ENCODE measurements around the gene ABCC1. TPM values are rescaled to one million over a fixed set of nuclear protein-coding genes. Genes with fewer than 3 reads are reported as not detected.
"Not testable (repeated sequence)": the region's sequence is repeated elsewhere in the genome, so short reads cannot be mapped to it uniquely, and the experiment has no call there.

The ABCC1 gene
- total and polyA plus RNA-seq, 2 donors, result 11.6 to 18.1 TPM

DNA sequence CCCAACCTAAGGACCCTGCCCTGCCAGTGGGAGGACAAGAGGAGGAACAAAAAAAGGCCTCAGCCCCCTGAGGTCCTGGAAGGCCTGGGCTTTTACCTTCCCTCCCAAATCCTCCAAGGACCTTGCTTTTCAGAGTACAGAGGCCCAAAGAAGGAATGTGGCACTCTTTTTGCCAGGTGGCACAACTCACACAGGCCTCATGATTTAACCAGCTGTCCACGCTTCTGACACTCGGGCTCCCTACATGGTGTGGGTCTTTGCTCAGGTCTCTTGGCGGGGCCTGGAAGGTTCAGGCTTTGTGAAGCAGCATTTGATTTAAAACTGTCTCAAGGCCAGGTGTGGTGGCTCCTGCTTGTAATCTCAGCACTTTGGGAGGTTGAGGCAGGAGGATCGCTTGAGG lies 153.3 kb downstream of the ABCC1 start:
- no peaks in the 10 kb centered on the region for H3K27me3 ChIP-seq (ENCODE audit: control insufficient read depth in 2 of 2, insufficient read depth in 1 of 2, low read length in 1 of 2)
- no peak for DNase-seq (ENCODE audit: low read depth in 6 of 9, low spot score in 9 of 9)
- peaks cover 52 to 79% of the 10 kb centered on the region in 2 donors for H3K36me3 ChIP-seq (ENCODE audit: control insufficient read depth in 2 of 2, insufficient read depth in 2 of 2, low read length in 1 of 2)
- no peak overlapping the region for H3K4me3 ChIP-seq (ENCODE audit: low read length in 2 of 2)
- H3K4me1 ChIP-seq (ENCODE audit: control insufficient read depth in 2 of 2, insufficient read depth in 2 of 2, low read length in 2 of 2), result no peaks in the 10 kb centered on the region
- WGBS, result 99% methylated on average over 4 of the region's 4 CpGs
- no peak overlapping the region for H3K27ac ChIP-seq (ENCODE audit: low read depth in 1 of 2, low read length in 1 of 2)
- no peaks in the 10 kb centered on the region for H3K9me3 ChIP-seq (ENCODE audit: control insufficient read depth in 2 of 2, insufficient read depth in 1 of 2, low read length in 1 of 2)

GRCh38 chr16:16104132-16104803 lies 154.9 kb downstream of the ABCC1 start:
- WGBS, result 95% methylated on average over 16 of the region's 16 CpGs

GRCh38 chr16:16104804-16105141 lies 155.4 kb downstream of the ABCC1 start:
- H3K27ac ChIP-seq (ENCODE audit: low read depth in 1 of 2, low read length in 1 of 2); H3K4me3 ChIP-seq (ENCODE audit: low read length in 2 of 2); H3K27me3 ChIP-seq (ENCODE audit: control insufficient read depth in 2 of 2, insufficient read depth in 1 of 2, low read length in 1 of 2); H3K9me3 ChIP-seq (ENCODE audit: control insufficient read depth in 2 of 2, insufficient read depth in 1 of 2, low read length in 1 of 2); H3K4me1 ChIP-seq (ENCODE audit: control insufficient read depth in 2 of 2, insufficient read depth in 2 of 2, low read length in 2 of 2); DNase-seq (ENCODE audit: low read depth in 6 of 9, low spot score in 9 of 9): not testable (repeated sequence)
- 96% methylated on average over 21 of the region's 21 CpGs for WGBS
- H3K36me3 ChIP-seq (ENCODE audit: control insufficient read depth in 2 of 2, insufficient read depth in 2 of 2, low read length in 1 of 2), result peaks cover 55 to 82% of the 10 kb centered on the region in 2 donors

More at GRCh38 chr16:16104132-16104803, 154.9 kb downstream of the ABCC1 start:
- H3K27ac ChIP-seq (ENCODE audit: low read depth in 1 of 2, low read length in 1 of 2); H3K9me3 ChIP-seq (ENCODE audit: control insufficient read depth in 2 of 2, insufficient read depth in 1 of 2, low read length in 1 of 2); H3K27me3 ChIP-seq (ENCODE audit: control insufficient read depth in 2 of 2, insufficient read depth in 1 of 2, low read length in 1 of 2); H3K4me3 ChIP-seq (ENCODE audit: low read length in 2 of 2); DNase-seq (ENCODE audit: low read depth in 6 of 9, low spot score in 9 of 9); H3K4me1 ChIP-seq (ENCODE audit: control insufficient read depth in 2 of 2, insufficient read depth in 2 of 2, low read length in 2 of 2): not testable (repeated sequence)
- H3K36me3 ChIP-seq (ENCODE audit: control insufficient read depth in 2 of 2, insufficient read depth in 2 of 2, low read length in 1 of 2), result peaks cover 52 to 78% of the 10 kb centered on the region in 2 donors

GRCh38 chr16:16105646-16106045 lies 156.2 kb downstream of the ABCC1 start:
- H3K4me1 ChIP-seq (ENCODE audit: control insufficient read depth in 2 of 2, insufficient read depth in 2 of 2, low read length in 2 of 2), result no peaks in the 10 kb centered on the region
- no peak for DNase-seq (ENCODE audit: low read depth in 6 of 9, low spot score in 9 of 9)
- WGBS, result 89% methylated on average over 14 of the region's 14 CpGs
- H3K9me3 ChIP-seq (ENCODE audit: control insufficient read depth in 2 of 2, insufficient read depth in 1 of 2, low read length in 1 of 2), result no peaks in the 10 kb centered on the region
- peaks cover 59 to 82% of the 10 kb centered on the region in 2 donors for H3K36me3 ChIP-seq (ENCODE audit: control insufficient read depth in 2 of 2, insufficient read depth in 2 of 2, low read length in 1 of 2)
- H3K27ac ChIP-seq (ENCODE audit: low read depth in 1 of 2, low read length in 1 of 2), result no peak overlapping the region
- H3K4me3 ChIP-seq (ENCODE audit: low read length in 2 of 2), result no peak overlapping the region
- no peaks in the 10 kb centered on the region for H3K27me3 ChIP-seq (ENCODE audit: control insufficient read depth in 2 of 2, insufficient read depth in 1 of 2, low read length in 1 of 2)

- Histone ChIP-seq H3K27ac (ENCODE audit: low read depth in 1 of 2, low read length in 1 of 2) (no peak overlapping the region), H3K36me3 (ENCODE audit: control insufficient read depth in 2 of 2, insufficient read depth in 2 of 2, low read length in 1 of 2) (peaks cover 67 to 85% of the 10 kb centered on the region in 2 donors), H3K4me1 (ENCODE audit: control insufficient read depth in 2 of 2, insufficient read depth in 2 of 2, low read length in 2 of 2) (no peaks in the 10 kb centered on the region), H3K4me3 (ENCODE audit: low read length in 2 of 2) (no peak overlapping the region), H3K27me3 (ENCODE audit: control insufficient read depth in 2 of 2, insufficient read depth in 1 of 2, low read length in 1 of 2) (no peaks in the 10 kb centered on the region), H3K9me3 (ENCODE audit: control insufficient read depth in 2 of 2, insufficient read depth in 1 of 2, low read length in 1 of 2) (no peaks in the 10 kb centered on the region)
- WGBS, result 99% methylated on average over 6 of the region's 6 CpGs
- DNase-seq (ENCODE audit: low read depth in 6 of 9, low spot score in 9 of 9), result no peak
Measured at GRCh38 chr16:16106466-16106865, 157.1 kb downstream of the ABCC1 start.

DNA sequence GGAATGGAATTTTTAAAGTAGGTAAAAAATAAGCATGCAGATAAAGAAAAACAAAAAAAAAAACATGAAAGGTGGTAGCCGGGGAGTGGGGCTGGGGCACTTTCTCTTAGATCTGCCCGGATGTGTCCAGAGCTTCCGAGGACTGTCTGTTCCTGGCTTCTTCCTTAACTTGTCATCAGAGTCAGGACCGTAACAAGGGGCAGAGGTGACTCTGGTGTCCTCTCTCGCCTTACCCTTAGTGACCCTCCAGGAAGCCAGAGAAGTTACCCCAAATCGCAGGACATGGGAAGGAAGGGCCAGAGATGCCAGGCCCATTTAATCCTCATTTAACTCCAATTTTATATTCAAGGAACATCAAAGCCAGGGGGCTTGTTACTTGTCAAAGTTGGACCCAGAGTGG lies 158.4 kb downstream of the ABCC1 start:
- WGBS, result 88% methylated on average over 6 of the region's 6 CpGs
- Histone ChIP-seq H3K27ac (ENCODE audit: low read depth in 1 of 2, low read length in 1 of 2) (no peak overlapping the region), H3K36me3 (ENCODE audit: control insufficient read depth in 2 of 2, insufficient read depth in 2 of 2, low read length in 1 of 2) (peaks cover 67 to 87% of the 10 kb centered on the region in 2 donors)

GRCh38 chr16:16108759-16109158 lies 159.3 kb downstream of the ABCC1 start:
- no peaks in the 10 kb centered on the region for H3K9me3 ChIP-seq (ENCODE audit: control insufficient read depth in 2 of 2, insufficient read depth in 1 of 2, low read length in 1 of 2)
- DNase-seq (ENCODE audit: low read depth in 6 of 9, low spot score in 9 of 9), result no peak
- H3K36me3 ChIP-seq (ENCODE audit: control insufficient read depth in 2 of 2, insufficient read depth in 2 of 2, low read length in 1 of 2), result peaks cover 69 to 87% of the 10 kb centered on the region in 2 donors
- no peaks in the 10 kb centered on the region for H3K27me3 ChIP-seq (ENCODE audit: control insufficient read depth in 2 of 2, insufficient read depth in 1 of 2, low read length in 1 of 2)
- WGBS, result 97% methylated on average over 6 of the region's 6 CpGs
- no peak overlapping the region for H3K4me3 ChIP-seq (ENCODE audit: low read length in 2 of 2)
- no peaks in the 10 kb centered on the region for H3K4me1 ChIP-seq (ENCODE audit: control insufficient read depth in 2 of 2, insufficient read depth in 2 of 2, low read length in 2 of 2)
- no peak overlapping the region for H3K27ac ChIP-seq (ENCODE audit: low read depth in 1 of 2, low read length in 1 of 2)

More for the DNA sequence above, 158.4 kb downstream of the ABCC1 start:
- Histone ChIP-seq H3K9me3 (ENCODE audit: control insufficient read depth in 2 of 2, insufficient read depth in 1 of 2, low read length in 1 of 2) (no peaks in the 10 kb centered on the region), H3K4me1 (ENCODE audit: control insufficient read depth in 2 of 2, insufficient read depth in 2 of 2, low read length in 2 of 2) (no peaks in the 10 kb centered on the region), H3K27me3 (ENCODE audit: control insufficient read depth in 2 of 2, insufficient read depth in 1 of 2, low read length in 1 of 2) (no peaks in the 10 kb centered on the region), H3K4me3 (ENCODE audit: low read length in 2 of 2) (no peak overlapping the region)
- DNase-seq (ENCODE audit: low read depth in 6 of 9, low spot score in 9 of 9), result no peak

DNA sequence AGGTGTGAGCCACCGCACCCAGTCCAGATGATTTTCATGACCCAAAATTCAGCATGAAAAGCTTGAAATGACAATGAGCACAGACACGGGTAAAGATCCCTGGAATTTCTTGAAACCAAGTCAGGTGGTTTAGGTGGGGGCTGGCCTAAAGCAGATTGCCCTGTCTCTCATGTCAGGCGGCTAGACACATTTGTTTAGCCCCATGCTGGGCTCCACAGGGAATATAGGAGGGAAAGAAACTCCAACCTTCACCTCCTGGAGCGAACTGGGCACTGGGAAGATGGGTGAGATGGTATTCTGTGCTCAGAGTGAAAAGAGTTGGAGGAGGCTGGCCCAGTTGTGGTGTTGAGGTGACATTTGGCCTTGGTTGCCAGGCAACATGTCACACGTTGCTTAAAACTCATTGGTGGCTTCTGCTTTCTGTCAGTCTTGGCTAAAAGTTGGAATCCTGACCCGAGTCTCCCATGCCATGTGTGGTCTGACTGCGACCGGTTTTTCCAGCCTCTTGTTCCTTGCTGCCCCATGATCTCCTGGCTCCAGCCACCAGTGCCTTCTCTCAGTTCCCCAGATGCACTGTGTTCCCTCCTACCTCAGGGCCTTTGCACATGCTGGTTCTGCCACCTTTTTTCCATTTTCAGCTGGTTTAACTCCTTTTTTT lies 160.2 kb downstream of the ABCC1 start:
- DNase-seq (ENCODE audit: low read depth in 6 of 9, low spot score in 9 of 9), result no peak
- Histone ChIP-seq H3K27ac (ENCODE audit: low read depth in 1 of 2, low read length in 1 of 2) (no peak overlapping the region), H3K9me3 (ENCODE audit: control insufficient read depth in 2 of 2, insufficient read depth in 1 of 2, low read length in 1 of 2) (no peaks in the 10 kb centered on the region), H3K36me3 (ENCODE audit: control insufficient read depth in 2 of 2, insufficient read depth in 2 of 2, low read length in 1 of 2) (peaks cover 70 to 84% of the 10 kb centered on the region in 2 donors), H3K4me3 (ENCODE audit: low read length in 2 of 2) (no peak overlapping the region), H3K27me3 (ENCODE audit: control insufficient read depth in 2 of 2, insufficient read depth in 1 of 2, low read length in 1 of 2) (no peaks in the 10 kb centered on the region), H3K4me1 (ENCODE audit: control insufficient read depth in 2 of 2, insufficient read depth in 2 of 2, low read length in 2 of 2) (no peaks in the 10 kb centered on the region)
- 98% methylated on average over 8 of the region's 8 CpGs for WGBS

- peaks cover 72 to 85% of the 10 kb centered on the region in 2 donors for H3K36me3 ChIP-seq (ENCODE audit: control insufficient read depth in 2 of 2, insufficient read depth in 2 of 2, low read length in 1 of 2)
- 98% methylated on average over 9 of the region's 9 CpGs for WGBS
- H3K9me3 ChIP-seq (ENCODE audit: control insufficient read depth in 2 of 2, insufficient read depth in 1 of 2, low read length in 1 of 2), result no peaks in the 10 kb centered on the region
- H3K27ac ChIP-seq (ENCODE audit: low read depth in 1 of 2, low read length in 1 of 2), result no peak overlapping the region
- no peaks in the 10 kb centered on the region for H3K27me3 ChIP-seq (ENCODE audit: control insufficient read depth in 2 of 2, insufficient read depth in 1 of 2, low read length in 1 of 2)
- H3K4me1 ChIP-seq (ENCODE audit: control insufficient read depth in 2 of 2, insufficient read depth in 2 of 2, low read length in 2 of 2), result no peaks in the 10 kb centered on the region
- DNase-seq (ENCODE audit: low read depth in 6 of 9, low spot score in 9 of 9), result no peak
- H3K4me3 ChIP-seq (ENCODE audit: low read length in 2 of 2), result no peak overlapping the region
Measured at GRCh38 chr16:16110111-16110490, 160.7 kb downstream of the ABCC1 start.
